ENCODE measurements around the gene BICRA. TPM values are rescaled to one million over a fixed set of nuclear protein-coding genes. Genes with fewer than 3 reads are reported as not detected.
A peak's percentile ranks its signal among the peaks of the same experiment; 100 is the strongest.

Gene BICRA
- polyA plus RNA-seq, 3 donors: 0.08 to 4.6 TPM; not detected in 1

DNA sequence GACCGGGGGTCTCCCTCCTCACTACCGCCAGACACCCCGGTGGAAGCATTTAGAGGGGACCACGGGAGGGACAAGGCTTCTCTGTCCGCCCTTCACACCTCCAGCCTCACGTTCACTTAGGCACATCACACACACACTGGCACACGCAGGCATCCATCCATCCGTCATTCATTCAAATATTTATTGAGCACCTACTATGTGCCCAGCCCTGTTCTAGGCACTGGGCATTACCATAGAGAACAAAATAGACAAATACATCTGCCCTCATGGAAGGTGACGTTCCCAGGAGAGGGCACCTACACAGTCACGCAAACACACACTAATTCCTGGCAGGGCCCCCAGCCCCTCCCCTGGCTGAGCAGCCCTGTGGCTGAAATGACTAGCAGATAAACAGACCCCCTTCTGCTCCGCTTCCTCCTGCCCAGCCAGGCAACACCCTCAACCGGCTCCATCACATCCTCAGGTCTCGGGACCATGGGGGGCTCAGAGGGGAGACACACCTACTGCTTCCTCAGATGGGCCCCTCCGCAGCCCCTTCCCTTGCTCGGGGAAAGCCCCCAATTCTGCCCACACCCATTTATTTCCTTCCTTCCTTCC is 132.7 kb downstream of the BICRA start:
- 81% methylated on average over 15 of the region's 15 CpGs for WGBS (ENCODE audit: insufficient coverage)
- Histone ChIP-seq H3K36me3 (replicated peaks in 1 of 2; ENCODE audit: control insufficient read depth in 1 of 2, insufficient read depth in 2 of 2, low read length in 2 of 2) (peaks cover 0 to under 1% of the 10 kb centered on the region in 2 donors), H2AFZ (ENCODE audit: insufficient read depth, low read depth, low read length, poor library complexity, severe bottlenecking) (no peak overlapping the region), H3K9ac (ENCODE audit: insufficient read depth, low read length, poor library complexity, severe bottlenecking) (no peak overlapping the region), H3K27me3 (ENCODE audit: control insufficient read depth in 2 of 2, insufficient read depth in 2 of 2, low read length in 2 of 2) (no peaks in the 10 kb centered on the region), H3K4me1 (ENCODE audit: control insufficient read depth in 1 of 2, insufficient read depth in 2 of 2, low read length in 2 of 2) (peaks cover 34 to 43% of the 10 kb centered on the region in 2 donors), H3K4me3 (replicated peaks in 1 of 3; ENCODE audit: low read depth in 2 of 3, low read length in 3 of 3) (no peak overlapping the region), H3K9me3 (replicated peaks in 1 of 2; ENCODE audit: control insufficient read depth in 1 of 2, insufficient read depth in 1 of 2, low read length in 2 of 2) (no peaks in the 10 kb centered on the region), H3K27ac (ENCODE audit: low read depth in 1 of 2, low read length in 2 of 2) (no peak overlapping the region), H3K79me2 (ENCODE audit: insufficient read depth, low read length) (peaks cover 12% of the 10 kb centered on the region), H4K20me1 (ENCODE audit: insufficient read depth, low read length) (peaks cover 1% of the 10 kb centered on the region), H3K4me2 (replicated peaks; ENCODE audit: extremely low read depth, low read length, poor library complexity, severe bottlenecking) (no peak overlapping the region)
- Mint-ChIP-seq H3K27ac (peak overlapping the region in 5 of 7 donors; percentile 1 to 91 (median 62)), H3K9me3 (peaks cover 0 to 2% (median 0%) of the 10 kb centered on the region in 7 donors), H3K4me3 (no peak overlapping the region), H3K36me3 (peaks cover 0 to under 1% of the 10 kb centered on the region in 2 donors), H3K4me1 (peaks cover 28% of the 10 kb centered on the region), H3K27me3 (ENCODE audit: low read depth in 3 of 3) (peaks cover 3 to 7% (median 4%) of the 10 kb centered on the region in 3 donors)
- no peak for DNase-seq
- intact Hi-C loops (cut with micrococcal nuclease): loop anchor here (2.0 to 10.0 kb wide), 4 partner anchors 29 to 467 kb away; partner anchors contain the start of genes EHD2 (in 1 of the 2), INAFM1 (in 1 of the 2) and NAPA (in 1 of the 2)
- TF ChIP-seq, protein P1, sequence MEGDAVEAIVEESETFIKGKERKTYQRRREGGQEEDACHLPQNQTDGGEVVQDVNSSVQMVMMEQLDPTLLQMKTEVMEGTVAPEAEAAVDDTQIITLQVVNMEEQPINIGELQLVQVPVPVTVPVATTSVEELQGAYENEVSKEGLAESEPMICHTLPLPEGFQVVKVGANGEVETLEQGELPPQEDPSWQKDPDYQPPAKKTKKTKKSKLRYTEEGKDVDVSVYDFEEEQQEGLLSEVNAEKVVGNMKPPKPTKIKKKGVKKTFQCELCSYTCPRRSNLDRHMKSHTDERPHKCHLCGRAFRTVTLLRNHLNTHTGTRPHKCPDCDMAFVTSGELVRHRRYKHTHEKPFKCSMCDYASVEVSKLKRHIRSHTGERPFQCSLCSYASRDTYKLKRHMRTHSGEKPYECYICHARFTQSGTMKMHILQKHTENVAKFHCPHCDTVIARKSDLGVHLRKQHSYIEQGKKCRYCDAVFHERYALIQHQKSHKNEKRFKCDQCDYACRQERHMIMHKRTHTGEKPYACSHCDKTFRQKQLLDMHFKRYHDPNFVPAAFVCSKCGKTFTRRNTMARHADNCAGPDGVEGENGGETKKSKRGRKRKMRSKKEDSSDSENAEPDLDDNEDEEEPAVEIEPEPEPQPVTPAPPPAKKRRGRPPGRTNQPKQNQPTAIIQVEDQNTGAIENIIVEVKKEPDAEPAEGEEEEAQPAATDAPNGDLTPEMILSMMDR (IDR thresholded peaks at IDR 0.05): no peak

DNA sequence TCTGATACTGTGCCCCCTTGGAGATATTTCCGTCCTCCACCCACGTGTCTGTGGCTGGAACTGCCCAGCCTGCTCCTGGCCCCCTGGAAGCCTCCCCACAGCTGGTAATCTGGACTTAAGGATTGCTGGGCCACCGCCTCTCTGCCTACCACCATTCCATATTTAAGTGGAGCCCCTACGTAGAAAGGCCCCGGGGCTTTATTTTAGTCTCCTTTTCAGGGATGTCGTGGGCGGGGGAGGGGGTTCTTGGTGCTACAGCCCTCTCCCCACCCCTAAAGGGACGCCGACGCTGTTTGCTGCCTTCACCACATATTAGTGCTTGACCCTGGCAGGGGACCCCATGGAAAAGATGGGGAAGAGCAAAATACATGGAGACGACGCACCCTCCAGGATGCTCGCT is 133.7 kb downstream of the BICRA start:
- intact Hi-C loops (cut with micrococcal nuclease): loop anchor here (2.0 to 10.0 kb wide), 4 partner anchors 30 to 468 kb away; partner anchors contain the start of genes EHD2 (in 1 of the 2), INAFM1 (in 1 of the 2) and NAPA (in 1 of the 2)
- Histone ChIP-seq H3K4me2 (replicated peaks; ENCODE audit: extremely low read depth, low read length, poor library complexity, severe bottlenecking) (peak overlapping the region; percentile 70), H3K4me1 (ENCODE audit: control insufficient read depth in 1 of 2, insufficient read depth in 2 of 2, low read length in 2 of 2) (peaks cover 34 to 46% of the 10 kb centered on the region in 2 donors), H3K36me3 (replicated peaks in 1 of 2; ENCODE audit: control insufficient read depth in 1 of 2, insufficient read depth in 2 of 2, low read length in 2 of 2) (peaks cover 0 to 9% of the 10 kb centered on the region in 2 donors), H4K20me1 (ENCODE audit: insufficient read depth, low read length) (peaks cover 9% of the 10 kb centered on the region), H3K27ac (ENCODE audit: low read depth in 1 of 2, low read length in 2 of 2) (peak overlapping the region; percentile 61 to 74), H3K27me3 (ENCODE audit: control insufficient read depth in 2 of 2, insufficient read depth in 2 of 2, low read length in 2 of 2) (no peaks in the 10 kb centered on the region), H3K9me3 (replicated peaks in 1 of 2; ENCODE audit: control insufficient read depth in 1 of 2, insufficient read depth in 1 of 2, low read length in 2 of 2) (no peaks in the 10 kb centered on the region), H3K4me3 (replicated peaks in 1 of 3; ENCODE audit: low read depth in 2 of 3, low read length in 3 of 3) (peak overlapping the region in 1 of 3 experiments; percentile 71), H2AFZ (ENCODE audit: insufficient read depth, low read depth, low read length, poor library complexity, severe bottlenecking) (peak overlapping the region; percentile 78), H3K9ac (ENCODE audit: insufficient read depth, low read length, poor library complexity, severe bottlenecking) (peak overlapping the region; percentile 61), H3K79me2 (ENCODE audit: insufficient read depth, low read length) (peaks cover 22% of the 10 kb centered on the region)
- DNase-seq: no peak
- Mint-ChIP-seq H3K27me3 (ENCODE audit: low read depth in 3 of 3) (peaks cover 3 to 7% (median 4%) of the 10 kb centered on the region in 3 donors), H3K9me3 (peaks cover 0 to 2% (median 0%) of the 10 kb centered on the region in 7 donors), H3K4me3 (peak overlapping the region; percentile 77 to 88), H3K4me1 (peaks cover 31% of the 10 kb centered on the region), H3K27ac (peak overlapping the region in 6 of 7 donors; percentile 50 to 94 (median 79)), H3K36me3 (peaks cover 6 to 9% of the 10 kb centered on the region in 2 donors)
- TF ChIP-seq, protein P1 (IDR thresholded peaks at IDR 0.05): no peak
- 100% methylated on average over 2 of the region's 13 CpGs for WGBS (ENCODE audit: insufficient coverage)

Data from CD14-positive monocyte (primary cell).